ENCODE measurements around the gene SCUBE1.
A peak's percentile ranks its signal among the peaks of the same experiment; 100 is the strongest.

SCUBE1 gene

DNA sequence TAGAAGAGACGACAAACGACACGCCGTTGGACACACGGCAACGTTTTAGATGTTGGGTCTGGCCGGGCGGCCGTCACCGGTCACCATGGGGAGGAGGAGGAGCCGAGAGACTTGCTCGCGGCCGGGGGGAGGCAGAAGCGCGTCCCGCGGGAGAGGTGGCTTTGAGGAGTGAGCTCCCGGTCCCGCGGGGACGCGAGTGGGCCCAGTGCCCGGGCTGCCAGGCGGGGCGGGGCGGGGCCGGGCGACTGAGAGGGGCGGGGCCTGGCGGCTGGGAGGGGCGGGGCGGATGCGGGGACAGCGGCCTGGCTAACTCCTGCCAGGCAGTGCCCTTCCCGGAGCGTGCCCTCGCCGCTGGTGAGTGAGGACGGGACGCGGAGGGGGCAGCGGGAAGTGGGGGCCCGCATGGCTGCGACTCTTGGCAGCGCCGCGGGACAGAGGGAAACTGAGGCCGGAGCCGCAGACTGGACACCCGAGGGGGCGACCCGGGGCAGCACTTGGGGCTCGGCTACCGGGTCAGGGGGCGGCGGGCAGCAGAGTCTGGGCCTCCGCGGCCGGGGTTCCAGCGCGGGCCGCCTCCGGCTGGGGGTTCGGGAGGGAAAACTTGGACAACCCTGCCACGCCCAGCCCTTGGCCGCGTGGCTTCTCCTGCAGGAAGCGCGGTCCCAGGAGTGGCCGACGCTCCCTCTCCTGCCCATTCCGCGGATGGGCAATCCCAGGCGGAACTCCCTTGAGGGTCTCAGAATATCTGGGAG, 191.7 kb downstream of the SCUBE1 start, which contains the start of gene TSPO:
TSS of gene TSPO (plus strand) at position 309 of the 752 bp plus-strand sequence. CDS start 7,680 bp downstream, outside the sequence.
- peak; percentile 88 for DNase-seq

- DNase-seq = no peak
Measured at GRCh38 chr22:43150731-43151206, 192.4 kb downstream of the SCUBE1 start.

DNA sequence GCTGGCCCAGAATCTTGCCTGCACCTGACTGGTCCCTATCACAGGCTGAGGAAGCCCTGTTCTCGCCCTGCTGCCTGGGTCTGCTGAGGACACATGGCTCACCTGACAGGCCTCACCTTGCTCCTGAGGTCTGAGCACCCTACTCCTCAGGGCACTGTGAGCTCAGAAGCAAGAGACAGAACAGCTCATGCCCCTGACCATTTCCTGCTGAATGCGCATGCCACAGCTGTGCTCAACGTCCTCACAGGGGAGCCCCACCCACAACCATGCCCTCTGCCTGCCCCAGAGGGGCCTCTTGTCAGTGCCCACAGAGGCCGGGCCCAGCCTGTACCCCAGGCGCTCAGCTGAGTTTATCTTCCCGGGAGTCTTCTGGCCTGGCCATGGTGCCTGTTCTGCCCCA, 194.6 kb downstream of the SCUBE1 start:
- no peak for DNase-seq

GRCh38 chr22:43147821-43148220, 195.4 kb downstream of the SCUBE1 start:
- DNase-seq = no peak
